Measurements from ENCODE around the gene TMEM45A.
A peak's percentile ranks its signal among the peaks of the same experiment; 100 is the strongest.
"Not testable (repeated sequence)": the region's sequence is repeated elsewhere in the genome, so short reads cannot be mapped to it uniquely, and the experiment has no call there.

The TMEM45A gene, protein sequence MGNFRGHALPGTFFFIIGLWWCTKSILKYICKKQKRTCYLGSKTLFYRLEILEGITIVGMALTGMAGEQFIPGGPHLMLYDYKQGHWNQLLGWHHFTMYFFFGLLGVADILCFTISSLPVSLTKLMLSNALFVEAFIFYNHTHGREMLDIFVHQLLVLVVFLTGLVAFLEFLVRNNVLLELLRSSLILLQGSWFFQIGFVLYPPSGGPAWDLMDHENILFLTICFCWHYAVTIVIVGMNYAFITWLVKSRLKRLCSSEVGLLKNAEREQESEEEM

DNA sequence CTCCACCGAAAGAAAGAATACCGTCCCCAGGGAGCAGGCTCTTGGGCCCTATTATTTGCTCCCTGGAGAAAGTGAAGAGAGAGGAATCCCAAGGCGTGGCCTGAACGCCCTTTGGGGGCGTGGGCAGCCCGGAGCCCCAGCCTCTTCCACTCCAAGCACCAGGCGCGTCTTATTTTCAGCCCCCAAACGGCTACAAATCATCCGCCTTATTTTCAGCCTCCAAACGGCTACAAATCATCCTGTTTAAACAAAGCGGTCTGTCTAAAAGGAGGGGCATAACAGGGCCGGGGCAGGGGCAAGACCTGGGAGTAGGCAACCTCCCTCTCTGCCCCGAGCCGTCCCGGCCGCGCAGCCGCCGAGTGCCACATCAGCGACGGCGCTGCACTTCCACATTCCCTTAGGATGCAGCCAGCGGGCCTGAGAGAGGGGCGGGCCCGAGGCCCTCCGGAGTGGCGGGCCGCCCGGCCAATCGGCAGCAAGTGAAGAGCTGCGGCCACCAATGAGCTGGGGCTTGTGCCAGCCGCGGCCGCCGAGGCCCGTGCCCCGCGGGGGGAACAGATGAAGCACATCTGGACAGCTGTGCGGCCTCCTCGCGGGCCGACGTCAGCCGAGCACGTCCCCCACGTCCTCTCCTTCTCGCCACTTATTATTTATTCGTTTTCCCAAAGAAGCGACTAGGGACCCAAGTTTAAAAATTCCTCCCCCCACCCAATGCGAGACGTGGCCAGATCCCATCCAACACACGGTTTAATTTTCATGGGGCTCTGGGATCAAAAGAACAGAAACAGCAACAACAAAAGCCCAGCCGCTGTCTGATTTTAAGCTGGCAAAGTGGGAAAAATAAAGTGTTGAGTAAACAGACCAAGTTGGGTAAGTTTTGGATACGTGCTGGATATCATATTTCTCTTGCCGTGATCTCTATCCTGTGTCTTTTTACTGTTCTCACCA lies at the start of gene TMEM45A:
TMEM45A (plus strand) TSS at position 561 of the 948 bp plus-strand sequence. CDS start 62,593 bp downstream, outside the sequence.
- peak; percentile 82 to 93 for DNase-seq

DNA sequence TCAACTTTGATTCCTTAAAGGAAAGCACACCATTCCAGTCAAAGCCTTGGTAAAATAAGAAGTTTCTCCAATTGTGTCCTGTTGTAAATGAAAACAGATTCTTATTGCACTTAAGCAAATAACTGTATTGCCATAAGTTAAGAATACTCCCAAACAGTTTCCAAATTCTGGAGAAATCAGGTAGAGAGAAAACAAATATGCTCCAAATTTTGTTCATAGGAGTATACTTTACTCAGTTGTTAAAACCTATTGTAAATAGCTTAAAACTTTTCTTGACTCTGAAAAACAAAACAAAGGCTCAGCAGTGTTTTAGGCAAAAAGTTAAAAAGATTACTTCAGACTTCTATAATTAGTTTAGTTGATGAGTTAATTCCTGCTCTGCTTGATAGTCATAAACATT lies 48.7 kb upstream of the TMEM45A start:
- DNase-seq, result no peak

DNA sequence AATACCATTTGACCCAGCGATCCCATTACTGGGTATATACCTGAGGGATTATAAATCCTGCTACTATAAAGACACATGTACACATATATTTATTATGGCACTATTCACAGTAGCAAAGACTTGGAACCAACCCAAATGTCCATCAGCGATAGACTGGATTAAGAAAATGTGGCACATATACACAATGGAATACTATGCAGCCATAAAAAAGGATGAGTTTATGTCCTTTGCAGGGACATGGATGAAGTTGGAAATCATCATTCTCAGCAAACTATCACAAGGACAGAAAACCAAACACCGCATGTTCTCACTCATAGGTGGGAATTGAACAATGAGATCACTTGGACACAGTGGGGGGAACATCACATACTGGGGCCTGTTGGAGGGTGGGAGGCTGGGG lies 45.4 kb upstream of the TMEM45A start:
- not testable (repeated sequence) for DNase-seq

DNA sequence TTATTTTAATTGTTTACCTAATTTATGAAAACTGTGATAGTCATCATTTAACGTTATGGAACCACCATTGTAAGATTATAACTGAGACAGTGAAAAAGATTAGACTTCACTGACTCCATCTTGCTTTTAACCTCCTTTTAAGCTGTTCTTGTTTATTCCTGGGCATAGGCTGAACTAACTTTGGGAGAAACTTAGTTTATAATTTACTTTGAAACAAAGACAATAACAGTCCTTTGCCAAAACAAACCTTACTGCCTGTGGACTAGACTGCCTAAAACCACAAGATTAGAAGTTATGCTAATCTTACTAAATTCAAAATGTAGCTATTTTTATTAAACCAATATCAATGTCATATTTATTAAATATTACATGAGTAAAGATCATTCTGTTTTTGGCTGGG lies 44.3 kb upstream of the TMEM45A start:
- no peak for DNase-seq

DNA sequence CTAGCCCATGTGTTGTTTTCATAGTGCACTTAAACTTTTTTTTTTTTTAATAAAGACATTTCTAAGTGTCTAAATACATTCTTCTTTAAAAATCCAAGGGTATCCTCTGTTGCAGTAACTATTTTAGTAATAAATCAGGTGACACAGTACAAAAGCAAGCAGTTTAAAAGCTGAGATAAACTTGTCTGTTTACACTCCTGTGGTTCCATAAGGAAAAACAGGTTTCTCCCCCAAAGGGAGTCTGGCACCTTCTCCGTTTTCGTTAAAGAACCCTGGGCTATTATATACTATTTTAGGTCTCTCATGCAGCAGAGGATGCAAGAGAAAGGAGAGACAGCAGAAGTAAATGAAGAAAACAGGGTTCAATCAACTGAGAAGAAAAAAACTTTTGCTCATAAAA lies 43.2 kb upstream of the TMEM45A start:
- DNase-seq, result no peak

DNA sequence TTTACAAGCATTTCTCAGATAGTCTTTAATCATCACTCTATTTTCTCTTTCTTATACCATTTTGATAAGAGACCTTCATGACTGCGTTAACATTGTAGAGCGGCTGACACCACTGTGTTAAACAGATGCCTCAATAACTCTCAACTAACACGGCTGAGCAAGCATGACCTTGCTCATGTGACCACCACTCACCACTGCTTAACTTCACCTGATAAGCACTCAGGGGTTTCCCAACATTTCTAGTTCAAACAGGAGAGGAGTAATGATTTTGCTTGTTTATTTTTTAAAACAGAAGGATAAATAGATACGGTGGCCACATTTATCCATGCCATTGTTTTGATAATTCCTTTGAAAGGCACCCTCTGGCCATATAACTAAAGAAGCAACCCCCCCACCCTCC lies 37.7 kb upstream of the TMEM45A start:
- no peak for DNase-seq

DNA sequence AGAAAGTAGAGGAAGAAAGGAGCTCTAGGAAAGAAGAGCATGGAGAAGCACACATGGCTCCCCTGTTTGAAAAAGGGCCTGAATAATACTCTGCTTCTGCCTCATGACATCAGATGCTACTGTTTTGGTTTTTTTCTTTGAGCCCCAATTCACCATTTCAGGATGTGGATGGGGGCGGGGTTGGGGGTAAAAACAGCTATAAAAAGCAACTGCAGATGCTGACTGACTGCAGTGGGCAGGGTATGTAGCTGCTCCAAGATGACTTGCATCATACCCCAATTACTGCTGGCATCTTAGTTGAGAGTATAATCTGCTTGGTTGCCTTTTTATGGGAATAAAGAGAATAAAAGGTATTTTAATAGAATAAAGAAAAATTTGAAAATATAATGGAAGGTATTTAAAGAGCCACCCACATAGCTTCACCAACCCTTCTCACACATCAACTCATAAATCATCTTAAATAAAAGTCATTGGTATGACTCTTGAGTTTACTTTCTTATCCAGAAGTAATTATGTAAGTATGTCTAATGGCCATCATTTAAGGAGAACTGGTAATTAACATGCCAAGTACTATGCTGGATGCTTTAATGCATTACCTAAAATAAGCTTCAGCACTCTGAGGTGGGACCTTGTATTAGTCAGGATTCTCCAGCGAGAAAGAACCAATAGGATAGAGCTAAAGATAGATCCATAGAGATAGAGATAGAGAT lies 36.4 kb upstream of the TMEM45A start:
- no peak for DNase-seq

DNA sequence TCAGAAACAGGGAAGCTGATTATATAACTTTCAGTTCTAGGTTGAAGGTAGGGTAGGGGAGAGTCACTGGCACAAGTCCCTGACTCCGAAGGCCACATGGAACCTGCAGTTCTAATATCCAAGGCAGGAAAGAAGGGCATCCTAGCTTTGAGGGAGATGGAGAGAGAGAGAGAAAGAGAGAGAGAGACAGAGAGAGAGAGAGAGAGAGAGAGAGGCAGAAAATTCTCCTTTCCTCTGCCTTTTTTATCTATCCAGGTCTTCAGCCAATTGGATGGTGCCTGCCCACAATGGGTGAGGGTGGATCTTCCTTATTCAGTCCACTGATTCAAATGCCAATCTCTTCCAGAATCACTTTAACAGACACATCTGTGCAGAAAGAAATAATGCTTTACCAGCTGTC lies 35.7 kb upstream of the TMEM45A start:
- DNase-seq, result no peak

DNA sequence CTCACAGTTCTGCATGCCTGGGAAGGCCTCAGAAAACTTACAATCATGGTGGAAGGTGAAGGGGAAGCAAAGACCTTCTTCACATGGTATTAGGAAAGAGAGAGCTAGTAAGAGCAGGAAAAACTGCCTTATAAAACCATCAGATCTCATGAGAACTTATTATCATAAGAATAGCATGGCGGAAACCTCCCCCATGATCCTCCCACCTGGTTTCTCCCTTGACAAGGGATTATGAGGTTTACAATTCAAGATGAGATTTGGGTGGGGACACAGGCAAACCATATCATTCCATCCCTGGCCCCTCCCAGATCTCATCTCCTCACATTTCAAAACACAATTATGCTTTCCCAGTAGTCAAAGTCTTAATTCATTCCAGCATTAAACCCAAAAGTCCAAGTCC lies 34.6 kb upstream of the TMEM45A start:
- DNase-seq, result no peak

DNA sequence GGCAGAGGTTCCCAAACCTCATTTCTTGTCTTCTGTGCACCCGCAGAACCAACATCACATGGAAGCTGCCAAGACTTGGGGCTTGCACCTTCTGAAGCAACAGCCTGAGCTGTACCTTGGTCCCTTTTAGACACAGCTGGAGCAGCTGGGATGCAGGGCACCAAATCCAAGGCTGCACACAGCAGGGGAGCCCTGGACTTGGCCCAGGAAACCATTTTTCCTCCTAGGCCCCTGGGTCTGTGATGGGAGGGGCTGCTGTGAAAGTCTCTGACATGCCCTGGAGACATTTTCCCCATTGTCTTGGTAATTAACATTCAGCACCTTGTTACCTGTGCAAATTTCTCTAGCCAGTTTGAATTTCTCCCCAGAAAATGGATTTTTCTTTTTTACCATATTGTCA lies 33.6 kb upstream of the TMEM45A start:
- no peak for DNase-seq

DNA sequence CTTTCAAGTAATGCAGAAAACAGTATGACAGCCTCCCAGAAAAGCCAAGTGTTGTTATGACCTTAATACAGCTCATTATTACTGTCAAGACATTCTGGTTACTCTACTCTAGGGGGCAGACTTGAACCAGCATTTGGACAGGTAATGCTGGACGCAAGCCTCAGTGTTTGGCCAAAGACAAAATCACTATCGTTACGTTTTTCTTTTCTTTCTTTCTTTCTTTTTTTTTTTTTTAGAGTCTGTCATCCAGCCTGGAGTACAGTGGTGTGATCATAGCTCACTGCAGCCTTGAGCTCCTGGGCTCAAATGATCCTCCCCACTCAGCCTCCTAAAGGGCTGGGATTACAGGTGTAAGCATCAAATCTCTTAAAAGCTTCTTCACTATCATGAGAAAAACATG lies 29.4 kb upstream of the TMEM45A start:
- DNase-seq, result peak; percentile 6 to 73

DNA sequence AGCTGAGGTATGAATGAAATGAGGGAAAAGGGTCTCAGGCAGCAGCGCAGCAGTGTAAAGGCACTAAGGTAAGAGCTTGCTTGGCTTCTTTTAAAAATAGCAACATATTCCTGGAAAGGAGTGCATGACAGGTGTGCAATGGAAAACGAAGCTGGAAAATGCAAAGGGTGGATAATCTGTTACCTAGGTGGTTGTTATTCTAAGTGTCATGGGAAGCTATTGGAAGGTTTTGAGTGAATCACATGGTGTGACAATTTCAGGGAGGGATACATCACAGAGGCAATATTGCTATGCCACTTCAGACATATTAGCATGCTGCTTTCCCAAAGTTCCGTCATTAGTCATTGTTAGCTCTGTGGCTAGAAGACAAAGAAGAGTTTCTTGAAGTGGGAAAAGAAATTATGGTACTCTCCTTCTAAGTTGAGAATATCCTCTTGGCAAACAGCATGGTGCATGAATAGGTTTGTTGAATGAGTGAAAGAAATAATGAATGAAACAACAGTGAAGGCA lies 28.7 kb upstream of the TMEM45A start:
- no peak for DNase-seq

DNA sequence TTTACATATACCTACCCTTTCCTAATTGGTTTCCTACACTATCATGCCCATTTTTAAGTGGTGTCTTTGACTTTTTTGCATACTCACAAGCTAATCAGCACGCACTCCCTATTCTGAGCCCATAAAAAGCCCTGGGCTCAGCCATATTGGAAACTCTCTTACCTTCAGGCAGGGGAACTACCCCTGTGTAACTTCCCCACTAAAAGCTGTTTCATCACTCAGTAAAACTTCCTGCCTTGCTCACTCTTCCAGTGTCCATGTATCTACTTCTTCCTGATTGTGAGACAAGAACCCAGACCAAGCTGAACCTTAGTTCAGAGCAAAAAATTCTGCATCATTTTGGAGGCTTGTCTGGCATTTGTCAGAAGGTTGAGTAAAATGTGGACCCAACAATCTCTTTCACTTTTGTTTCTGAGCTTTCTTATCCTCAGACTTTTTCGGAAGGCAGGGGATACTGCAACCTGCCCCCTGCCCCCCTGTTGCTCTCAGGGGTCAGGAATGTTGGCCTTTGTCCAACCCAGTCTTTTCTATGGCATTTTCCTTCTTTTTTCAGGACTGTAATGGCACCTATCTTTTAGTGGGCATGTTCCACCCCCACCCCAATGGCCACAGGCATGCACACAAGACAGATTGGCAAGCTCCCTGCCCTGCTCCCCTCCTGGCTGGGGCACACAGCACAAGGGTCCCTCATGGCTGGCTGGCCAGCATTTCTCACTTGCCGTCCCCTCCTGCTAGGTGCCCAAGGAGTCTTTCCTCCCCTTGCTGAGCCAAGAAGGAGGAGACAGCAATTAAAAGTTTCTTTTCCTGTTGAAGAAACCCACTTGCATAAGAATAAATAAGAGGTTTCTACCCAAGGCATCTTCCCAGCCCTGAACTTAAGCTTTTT lies 26.3 kb upstream of the TMEM45A start:
- no peak for DNase-seq

DNA sequence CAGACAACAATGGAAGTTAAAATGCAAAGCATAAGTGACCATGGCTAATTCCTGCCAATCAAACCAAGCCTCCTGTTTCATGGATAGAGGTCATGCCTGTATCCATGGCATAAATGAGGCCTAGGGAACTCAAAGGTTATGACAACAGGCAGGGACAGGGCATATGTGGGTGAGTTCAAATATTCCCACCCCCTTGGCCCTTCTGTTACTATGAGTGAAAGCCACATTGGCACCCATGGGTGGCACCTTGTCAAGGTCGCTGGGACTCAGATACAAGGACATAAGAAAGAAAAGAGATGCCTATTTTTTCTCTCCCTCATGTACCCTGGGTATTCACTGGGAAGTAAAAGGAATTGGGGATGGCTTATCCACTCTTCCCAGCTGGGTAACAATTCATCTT lies 25.3 kb upstream of the TMEM45A start:
- no peak for DNase-seq

DNA sequence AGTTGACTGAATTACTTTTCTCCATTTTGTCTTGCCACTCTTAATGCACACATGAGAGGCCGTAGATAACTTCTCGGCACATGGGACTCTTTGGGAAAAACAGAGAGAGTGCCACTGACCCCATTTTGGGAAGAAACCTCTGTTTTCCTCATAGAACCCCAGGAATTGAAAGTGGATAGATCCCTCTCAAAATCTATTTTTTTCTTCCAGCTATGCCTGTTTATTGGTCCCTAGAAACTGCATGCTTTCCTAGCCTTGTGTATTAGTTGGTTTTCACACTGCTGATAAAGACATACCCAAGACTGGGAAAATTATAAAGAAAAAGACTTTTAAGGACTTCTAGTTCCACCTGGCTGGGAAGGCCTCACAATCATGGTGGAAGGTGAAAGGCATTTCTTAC lies 23.7 kb upstream of the TMEM45A start:
- DNase-seq, result no peak

DNA sequence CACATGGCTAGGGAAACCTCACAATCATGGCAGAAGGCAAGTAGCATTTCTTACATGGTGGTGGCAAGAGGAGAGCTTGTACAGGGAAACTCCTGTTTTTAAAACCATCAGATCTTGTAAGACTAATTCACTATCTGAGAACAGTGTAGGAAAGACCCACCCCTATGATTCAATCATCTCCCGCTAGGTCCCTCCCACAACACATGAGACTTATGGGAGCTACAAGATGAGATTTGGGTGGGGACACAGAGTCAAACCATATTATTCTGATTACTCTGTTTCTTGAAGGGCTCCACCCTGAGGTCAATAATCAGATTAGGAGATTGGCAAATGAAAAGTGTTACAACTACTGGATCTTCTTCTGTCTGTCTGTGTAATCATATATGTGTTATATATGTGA lies 21.5 kb upstream of the TMEM45A start:
- no peak for DNase-seq

DNA sequence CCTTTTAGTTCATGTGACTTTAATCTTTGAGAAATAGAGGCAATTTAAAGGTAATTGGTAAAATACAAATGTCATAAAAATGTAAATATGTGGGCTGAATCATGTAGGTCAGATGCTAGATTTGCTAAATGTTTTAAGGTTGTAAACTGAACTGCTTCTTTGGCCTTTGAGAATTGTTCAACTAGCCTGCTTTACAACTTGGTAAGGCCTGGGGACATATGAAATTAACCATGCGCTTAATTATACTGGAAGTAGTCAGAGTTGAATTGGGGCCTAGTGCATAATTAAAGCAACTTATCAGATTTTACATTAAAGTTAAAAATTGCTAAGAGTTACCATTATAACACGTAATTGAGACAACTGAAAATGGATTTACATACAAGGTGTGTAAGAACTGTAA lies 21.0 kb upstream of the TMEM45A start:
- DNase-seq, result no peak

DNA sequence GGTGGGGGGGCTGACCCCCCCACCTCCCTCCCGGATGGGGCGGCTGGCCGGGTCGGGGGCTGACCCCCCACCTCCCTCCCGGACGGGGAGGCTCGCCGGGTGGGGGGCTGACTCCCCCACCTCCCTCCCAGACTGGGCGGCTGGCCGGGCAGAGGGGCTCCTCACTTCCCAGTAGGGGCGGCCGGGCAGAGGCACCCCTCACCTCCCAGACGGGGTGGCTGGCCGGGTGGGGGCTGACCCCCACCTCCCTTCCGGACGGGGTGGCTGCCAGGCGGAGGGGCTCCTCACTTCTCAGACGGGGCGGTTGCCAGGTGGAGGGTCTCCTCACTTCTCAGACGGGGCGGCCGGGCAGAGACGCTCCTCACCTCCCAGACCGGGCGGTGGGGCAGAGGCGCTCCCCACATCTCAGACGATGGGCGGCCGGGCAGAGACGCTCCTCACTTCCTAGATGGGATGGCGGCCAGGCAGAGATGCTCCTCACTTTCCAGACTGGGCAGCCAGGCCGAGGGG lies 14.5 kb upstream of the TMEM45A start:
- not testable (repeated sequence) for DNase-seq

DNA sequence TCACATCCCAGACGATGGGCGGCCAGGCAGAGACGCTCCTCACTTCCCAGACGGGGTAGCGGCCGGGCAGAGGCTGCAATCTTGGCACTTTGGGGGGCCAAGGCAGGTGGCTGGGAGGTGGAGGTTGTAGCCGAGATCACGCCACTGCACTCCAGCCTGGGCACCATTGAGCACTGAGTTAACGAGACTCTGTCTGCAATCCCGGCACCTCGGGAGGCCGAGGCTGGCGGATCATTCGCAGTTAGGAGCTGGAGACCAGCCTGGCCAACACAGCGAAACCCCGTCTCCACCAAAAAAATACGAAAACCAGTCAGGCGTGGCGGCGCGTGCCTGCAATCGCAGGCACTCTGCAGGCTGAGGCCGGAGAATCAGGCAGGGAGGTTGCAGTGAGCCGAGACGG lies 13.9 kb upstream of the TMEM45A start:
- not testable (repeated sequence) for DNase-seq

DNA sequence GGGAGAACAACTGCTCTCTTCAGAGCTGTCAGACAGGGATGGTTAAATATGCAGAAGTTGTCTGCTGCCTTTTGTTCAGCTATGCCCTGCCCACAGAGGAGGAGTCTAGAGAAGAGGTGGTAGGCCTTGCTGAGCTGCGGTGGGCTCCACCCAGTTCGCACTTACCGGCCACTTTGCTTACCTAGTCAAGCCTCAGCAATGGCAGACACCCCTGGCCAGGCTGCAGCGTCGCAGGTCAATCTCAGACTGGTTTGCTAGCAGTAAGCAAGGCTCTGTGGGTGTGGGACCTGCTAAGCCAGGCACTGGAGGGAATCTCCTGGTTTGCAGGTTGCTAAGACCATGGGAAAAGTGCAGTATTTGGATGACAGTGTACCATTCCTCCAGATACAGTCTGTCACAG lies 12.3 kb upstream of the TMEM45A start:
- DNase-seq, result no peak

DNA sequence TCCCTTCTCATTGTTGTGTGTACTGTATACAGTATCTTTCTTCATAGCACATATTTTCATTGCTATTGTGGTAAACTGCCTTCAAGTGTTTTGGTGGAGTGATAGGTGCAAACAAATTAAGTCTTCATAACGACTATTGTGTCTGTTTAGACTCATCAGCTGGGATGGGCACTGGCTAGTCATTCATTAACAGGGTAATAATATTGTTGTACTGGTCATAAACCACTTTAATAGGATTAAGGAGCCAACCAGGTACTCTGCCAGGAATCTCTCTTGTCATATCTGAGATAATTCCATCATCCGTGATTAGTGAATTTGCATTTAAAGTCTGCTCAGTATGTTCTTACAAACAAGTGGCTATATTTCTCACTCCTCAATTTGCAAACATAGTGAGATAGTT lies 10.2 kb upstream of the TMEM45A start:
- peak; percentile 21 to 30 for DNase-seq

DNA sequence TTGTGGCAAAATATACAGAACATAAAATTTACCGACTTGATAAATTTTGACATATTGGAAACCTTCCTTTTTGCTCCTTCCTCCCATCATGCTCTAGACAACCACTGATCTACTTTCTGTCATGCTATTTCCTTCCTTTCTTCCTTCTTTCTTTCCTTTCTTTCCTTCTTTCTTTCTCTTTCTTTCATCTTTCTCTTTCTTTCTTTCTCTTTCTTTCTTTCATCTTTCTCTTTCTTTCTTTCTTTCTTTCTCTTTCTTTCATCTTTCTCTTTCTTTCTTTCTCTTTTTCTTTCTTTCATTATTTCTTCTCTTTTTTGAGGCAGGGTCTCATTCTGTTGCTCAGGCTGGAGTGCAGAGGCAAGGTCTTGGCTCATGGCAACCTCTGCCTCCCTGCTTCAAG lies 8.9 kb upstream of the TMEM45A start:
- DNase-seq, result no peak

All from NCI-H526 (cell line).